Natural killer cell (primary cell): ENCODE results near the gene PTPRU. TPM values are rescaled to one million over a fixed set of nuclear protein-coding genes. Genes with fewer than 3 reads are reported as not detected.

Experiments
- ATAC-seq, 3 donors: fragments of 150-1000 bp in 2 of 3; fragments of 200-7000 bp in 1 of 3; cut with Tn5 transposase; 1 replicate in 1 of 3; 2 replicates in 2 of 3; pipeline ENCODE4 v1.10.0; 2021; ENCODE audit warnings: mild to moderate bottlenecking in 2 of 3, moderate library complexity in 2 of 3
- DNase-seq, 2 donors: peaks; one replicate each; pipeline versions ENCODE4 v3.0.0 to v3.0.0-alpha.2; 2013 to 2021; ENCODE audit warnings: mixed read lengths in 1 of 2
- H3K27ac ChIP-seq: one replicate; pipeline ENCODE4 v1.5.1; 2013; ENCODE audit warnings: mild to moderate bottlenecking, low read length
- H3K27me3 ChIP-seq: one replicate; pipeline ENCODE4 v1.6.1; 2013; ENCODE audit warnings: low read length; ENCODE audit not compliant: control insufficient read depth, insufficient read depth
- H3K36me3 ChIP-seq: one replicate; pipeline ENCODE4 v1.6.1; 2013; ENCODE audit warnings: low read length; ENCODE audit not compliant: control insufficient read depth, insufficient read depth
- H3K4me1 ChIP-seq: one replicate; pipeline ENCODE4 v1.6.1; 2013; ENCODE audit warnings: low read length; ENCODE audit not compliant: control insufficient read depth, insufficient read depth
- H3K4me3 ChIP-seq: one replicate; pipeline ENCODE4 v1.5.1; 2013; ENCODE audit warnings: low read length
- H3K9me3 ChIP-seq: one replicate; pipeline ENCODE4 v1.6.1; 2013; ENCODE audit warnings: low read length; ENCODE audit not compliant: control insufficient read depth, insufficient read depth
- H3K27ac Mint-ChIP-seq, 2 donors: one replicate each; pipeline ENCODE4 v1.8.0; 2022; ENCODE audit warnings: mild to moderate bottlenecking in 2 of 2, mixed read lengths in 2 of 2, moderate library complexity in 1 of 2
- H3K27me3 Mint-ChIP-seq, 2 donors: one replicate each; pipeline ENCODE4 v1.8.0; 2022; ENCODE audit warnings: low read depth in 2 of 2, mixed read lengths in 2 of 2
- H3K36me3 Mint-ChIP-seq: one replicate; pipeline ENCODE4 v1.8.0; 2022; ENCODE audit warnings: mixed read lengths
- H3K4me1 Mint-ChIP-seq, 2 donors: one replicate each; pipeline ENCODE4 v1.8.0; 2022; ENCODE audit warnings: mixed read lengths in 2 of 2
- H3K4me3 Mint-ChIP-seq: one replicate; pipeline ENCODE4 v1.8.0; 2022; ENCODE audit warnings: mild to moderate bottlenecking, moderate library complexity, mixed read lengths
- H3K9me3 Mint-ChIP-seq, 2 donors: one replicate each; pipeline ENCODE4 v1.8.0; 2022; ENCODE audit warnings: mixed read lengths in 2 of 2
- CTCF ChIP-seq: fragments of 200-600 bp; IDR thresholded peaks from one replicate; pipeline ENCODE4 v1.8.0; 2022; ENCODE audit warnings: antibody characterized with exemption
- WGBS: methylation state at CpG from one replicate; pipeline ENCODE4 v1.1.7; 2013; ENCODE audit warnings: missing lambda C conversion rate; ENCODE audit not compliant: insufficient coverage; 5-methylcytosine and 5-hydroxymethylcytosine counted together
- intact Hi-C: fragments of 100-400 bp; cut with micrococcal nuclease; formaldehyde crosslinking; loops from one replicate; pipeline ENCODE4 v1.14.2; 2022
- total RNA-seq, 4 donors: library from RNA; stranded (reverse); fragments of 120-200 nt in 1 of 4; gene quantifications; one replicate each; pipeline versions ENCODE4 v1.2.3 to v1.2.4, GENCODE V29; 2013 to 2022

Gene PTPRU
- total RNA-seq, 3 donors from 2014 or later (not counting 1 experiment from before 2014, with no cell fraction given) = 0.54 to 1.6 (median 0.79) TPM

GRCh38 chr1:29352719-29353420 lies 116.5 kb downstream of the PTPRU start:
- Histone ChIP-seq H3K9me3 (no peaks in the 10 kb centered on the region), H3K4me1 (no peaks in the 10 kb centered on the region), H3K4me3 (no peak overlapping the region), H3K36me3 (no peaks in the 10 kb centered on the region), H3K27me3 (no peaks in the 10 kb centered on the region), H3K27ac (no peak overlapping the region)
- DNase-seq (no peak), ATAC-seq (no peak)
- peaks cover 10 to 24% of the 10 kb centered on the region in 2 donors for H3K27me3 Mint-ChIP-seq
- 80% methylated on average over 3 of the region's 4 CpGs for WGBS
- H3K4me1 Mint-ChIP-seq = no peaks in the 10 kb centered on the region
- H3K27ac Mint-ChIP-seq = no peak overlapping the region
- TF ChIP-seq CTCF = no peak
- H3K4me3 Mint-ChIP-seq = no peak overlapping the region
- no peaks in the 10 kb centered on the region for H3K9me3 Mint-ChIP-seq
- H3K36me3 Mint-ChIP-seq = no peaks in the 10 kb centered on the region
- intact Hi-C loops = no loop called here

- no peak for DNase-seq
- no peaks in the 10 kb centered on the region for H3K4me1 ChIP-seq
- Mint-ChIP-seq H3K27me3 (peaks cover 10 to 22% of the 10 kb centered on the region in 2 donors), H3K4me1 (no peaks in the 10 kb centered on the region), H3K9me3 (no peaks in the 10 kb centered on the region), H3K36me3 (no peaks in the 10 kb centered on the region), H3K27ac (no peak overlapping the region), H3K4me3 (no peak overlapping the region)
- intact Hi-C loops = no loop called here
- WGBS = 67% methylated on average over 8 of the region's 8 CpGs
- ATAC-seq = no peak
- no peak overlapping the region for H3K4me3 ChIP-seq
- no peak overlapping the region for H3K27ac ChIP-seq
- no peak for TF ChIP-seq CTCF
- peaks cover 3% of the 10 kb centered on the region for H3K27me3 ChIP-seq
- H3K36me3 ChIP-seq = no peaks in the 10 kb centered on the region
- no peaks in the 10 kb centered on the region for H3K9me3 ChIP-seq
Observed at GRCh38 chr1:29354511-29355098, 118.3 kb downstream of the PTPRU start.

- Histone ChIP-seq H3K27ac (no peak overlapping the region), H3K4me1 (no peaks in the 10 kb centered on the region), H3K4me3 (no peak overlapping the region), H3K9me3 (no peaks in the 10 kb centered on the region), H3K27me3 (peaks cover 3% of the 10 kb centered on the region), H3K36me3 (no peaks in the 10 kb centered on the region)
- no peaks in the 10 kb centered on the region for H3K4me1 Mint-ChIP-seq
- H3K27ac Mint-ChIP-seq = no peak overlapping the region
- no peaks in the 10 kb centered on the region for H3K36me3 Mint-ChIP-seq
- H3K9me3 Mint-ChIP-seq = no peaks in the 10 kb centered on the region
- WGBS = 68% methylated on average over 6 of the region's 6 CpGs
- no peak for ATAC-seq
- DNase-seq = no peak
- intact Hi-C loops = no loop called here
- no peak overlapping the region for H3K4me3 Mint-ChIP-seq
- peaks cover 10 to 24% of the 10 kb centered on the region in 2 donors for H3K27me3 Mint-ChIP-seq
- TF ChIP-seq CTCF = no peak
Observed at GRCh38 chr1:29355375-29355774, 119.1 kb downstream of the PTPRU start.
